AG04449 (cell line): Measurements from ENCODE around the gene CLDN20.

Source experiments
- CTCF ChIA-PET: fragments of 350-600 bp; formaldehyde crosslinking; extraction: SDS; loops from one replicate; lab custom pipeline; 2021; ENCODE audit warnings: antibody characterized with exemption; lab: Yijun Ruan, JAX
- POLR2A ChIA-PET: fragments of 400-600, 350-600 bp; formaldehyde crosslinking; extraction: SDS; loops from one replicate; lab custom pipeline; 2020; ENCODE audit warnings: antibody characterized with exemption, inconsistent platforms; lab: Yijun Ruan, JAX
- DNase-seq: peaks from one replicate; pipeline ENCODE4 v3.0.0-alpha.2; 2010; ENCODE audit warnings: low read depth, low spot score
- H3K4me3 ChIP-seq: 2 replicates; pipeline ENCODE4 v1.5.1; 2011; ENCODE audit warnings: low read depth, mild to moderate bottlenecking, control low read depth, low read length
- CTCF ChIP-seq: IDR thresholded peaks from one replicate; pipeline ENCODE4 v1.5.1; 2011; ENCODE audit warnings: mild to moderate bottlenecking, moderate library complexity, low read length, control low read depth, inconsistent platforms; ENCODE audit not compliant: insufficient read depth; ENCODE audit errors: missing control alignments

CLDN20 gene

GRCh38 chr6:155256122-155256795 is 7.6 kb upstream of the CLDN20 start:
- no peak for TF ChIP-seq CTCF
- H3K4me3 ChIP-seq: no peak overlapping the region
- ChIA-PET POLR2A (no interaction called here), CTCF (interaction anchor here (0.9 to 4.4 kb wide), 4 partner anchors 9 to 388 kb away, joined by 3 to 32 read pairs (median 5); no protein-coding TSS in a partner anchor)
- no peak for DNase-seq

DNA sequence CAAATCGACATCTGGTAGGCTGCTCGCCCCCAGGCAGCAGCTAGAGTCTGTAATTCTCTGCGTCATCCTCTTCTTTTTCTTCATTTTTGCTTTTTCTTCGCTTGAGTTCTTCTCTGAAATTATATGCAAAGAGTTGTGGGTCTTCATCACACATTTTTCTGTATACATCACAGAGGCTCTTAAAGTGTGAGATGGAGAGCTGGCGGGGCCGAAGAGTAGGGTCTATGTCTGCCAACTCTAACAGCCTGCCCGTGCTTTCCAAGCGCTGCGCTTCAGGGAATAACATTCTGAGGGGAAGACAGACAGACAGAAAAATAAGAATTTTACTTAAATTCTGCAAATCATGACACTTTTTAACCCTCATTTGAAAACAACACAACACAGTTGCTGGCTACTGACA is 6.0 kb upstream of the CLDN20 start:
- no peak for TF ChIP-seq CTCF
- POLR2A ChIA-PET: no interaction called here
- no peak overlapping the region for H3K4me3 ChIP-seq
- CTCF ChIA-PET: interaction anchor here (1.1 to 4.4 kb wide), 6 partner anchors 10 to 390 kb away, joined by 3 to 32 read pairs (median 5); no protein-coding TSS in a partner anchor
- no peak for DNase-seq

GRCh38 chr6:155259204-155259603 is 4.6 kb upstream of the CLDN20 start:
- H3K4me3 ChIP-seq: no peak overlapping the region
- ChIA-PET CTCF (interaction anchor here (1.2 to 4.4 kb wide), 6 partner anchors 9 to 86 kb away, joined by 4 to 32 read pairs (median 7); no protein-coding TSS in a partner anchor), POLR2A (no interaction called here)
- no peak for DNase-seq
- TF ChIP-seq CTCF: no peak

- no peak for TF ChIP-seq CTCF
- ChIA-PET CTCF (interaction anchor here (1.3 to 4.4 kb wide), 6 partner anchors 9 to 86 kb away, joined by 5 to 32 read pairs (median 7); no protein-coding TSS in a partner anchor), POLR2A (no interaction called here)
- H3K4me3 ChIP-seq: no peak overlapping the region
- no peak for DNase-seq
These were observed 3.9 kb upstream of the CLDN20 start for GRCh38 chr6:155259897-155260296.

DNA sequence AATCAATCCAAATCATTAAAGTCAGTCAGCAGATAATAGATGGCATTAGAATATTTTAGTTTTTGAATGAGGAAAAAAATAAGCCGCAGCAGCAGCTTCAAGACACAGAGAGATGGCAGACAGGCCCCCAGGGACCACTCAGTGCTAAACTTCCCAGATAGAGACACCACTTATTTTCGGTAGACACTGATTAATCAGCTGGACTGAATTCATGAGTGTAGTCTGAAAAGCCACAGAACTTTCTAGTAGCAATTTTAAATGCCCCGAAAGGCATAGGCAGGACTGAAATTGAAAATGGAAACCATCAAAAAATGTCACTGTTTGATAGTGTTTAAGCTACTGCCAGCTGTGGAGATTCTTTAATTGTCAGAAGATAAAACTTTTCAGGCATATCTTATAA is 3.1 kb upstream of the CLDN20 start:
- no peak overlapping the region for H3K4me3 ChIP-seq
- POLR2A ChIA-PET: no interaction called here
- DNase-seq: no peak
- no peak for TF ChIP-seq CTCF
- CTCF ChIA-PET: interaction anchor here (0.7 to 2.4 kb wide), 5 partner anchors 10 to 585 kb away, joined by 3 to 10 read pairs (median 5); no protein-coding TSS in a partner anchor

DNA sequence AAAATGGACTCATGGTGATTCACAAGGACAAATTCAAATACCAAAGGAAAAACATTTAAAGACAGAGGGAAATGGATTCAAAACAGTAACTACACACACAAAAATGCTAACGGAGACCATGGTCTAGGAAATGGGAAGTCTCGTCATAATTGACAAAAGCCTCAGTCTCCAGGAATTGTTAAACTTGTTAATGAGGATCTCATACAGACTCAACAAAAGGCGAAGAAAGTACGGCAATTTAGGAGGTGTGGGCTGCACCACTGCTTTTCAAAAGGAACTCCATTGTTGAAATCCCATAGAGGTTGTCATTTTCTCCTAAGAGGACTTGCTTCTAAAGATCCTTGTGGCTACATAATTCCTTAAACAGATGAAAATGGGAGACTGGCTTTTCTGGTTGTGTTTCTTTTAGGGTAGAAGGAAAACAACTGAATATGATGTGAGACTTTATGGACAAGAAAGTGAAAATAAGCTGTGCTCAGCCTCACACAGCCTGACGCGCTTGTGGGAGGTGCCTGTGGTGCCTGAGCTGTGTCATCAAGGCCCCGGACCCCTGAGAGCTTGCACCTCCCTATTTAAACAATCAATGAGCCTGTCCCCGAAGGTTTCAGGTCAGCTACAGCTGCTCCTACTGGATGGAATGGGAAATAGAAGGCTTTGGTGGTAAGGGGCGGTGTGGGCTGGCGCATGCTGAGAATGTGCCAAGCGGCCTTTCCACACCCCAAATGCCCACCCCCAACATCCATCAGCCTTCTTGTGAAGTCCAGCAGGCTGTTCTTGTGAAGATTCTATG is 2.5 kb upstream of the CLDN20 start:
- CTCF ChIA-PET: interaction anchor here (0.7 to 2.6 kb wide), 7 partner anchors 9 to 586 kb away, joined by 3 to 16 read pairs (median 6); no protein-coding TSS in a partner anchor
- no peak for TF ChIP-seq CTCF
- POLR2A ChIA-PET: no interaction called here
- DNase-seq: no peak
- H3K4me3 ChIP-seq: no peak overlapping the region
